CD4-positive, alpha-beta T cell treated with Interleukin-1 beta for 1 hour (primary cell): ENCODE data around the gene SHISAL2B.
"Not testable (repeated sequence)": the region's sequence is repeated elsewhere in the genome, so short reads cannot be mapped to it uniquely, and the experiment has no call there.

Experiments
- DNase-seq, 2 donors: peaks; one replicate each; pipeline ENCODE4 v3.0.0-alpha.2; 2020 to 2022

SHISAL2B gene

GRCh38 chr5:64690417-64691151 is at the start of gene SHISAL2B:
TSS of gene SHISAL2B (plus strand) at chr5:64690503. CDS start at chr5:64690624, 121 bp downstream.
- no peak for DNase-seq

GRCh38 chr5:64644831-64645230 is 45.5 kb upstream of the SHISAL2B start:
- DNase-seq: no peak

GRCh38 chr5:64646169-64646568 is 44.1 kb upstream of the SHISAL2B start:
- DNase-seq: no peak

- DNase-seq: no peak
These were observed 40.8 kb upstream of the SHISAL2B start for GRCh38 chr5:64649512-64649911.

GRCh38 chr5:64653766-64654560 is 36.3 kb upstream of the SHISAL2B start:
- DNase-seq: no peak

- DNase-seq: no peak
These were observed 35.8 kb upstream of the SHISAL2B start for GRCh38 chr5:64654561-64654938.

- DNase-seq: no peak
These were observed 34.7 kb upstream of the SHISAL2B start for GRCh38 chr5:64655596-64655995.

GRCh38 chr5:64659289-64659688 is 31.0 kb upstream of the SHISAL2B start:
- no peak for DNase-seq

- not testable (repeated sequence) for DNase-seq
These were observed 27.1 kb upstream of the SHISAL2B start for GRCh38 chr5:64663181-64663580.

GRCh38 chr5:64665243-64665642 is 25.1 kb upstream of the SHISAL2B start:
- no peak for DNase-seq

GRCh38 chr5:64666078-64666477 is 24.2 kb upstream of the SHISAL2B start:
- no peak for DNase-seq

- DNase-seq: no peak
These were observed 23.2 kb upstream of the SHISAL2B start for GRCh38 chr5:64667068-64667467.

- no peak for DNase-seq
These were observed 20.0 kb upstream of the SHISAL2B start for GRCh38 chr5:64670277-64670676.

- DNase-seq: no peak
These were observed 18.6 kb upstream of the SHISAL2B start for GRCh38 chr5:64671678-64672077.

- DNase-seq: no peak
These were observed 11.9 kb upstream of the SHISAL2B start for GRCh38 chr5:64678374-64678773.

- no peak for DNase-seq
These were observed 10.0 kb upstream of the SHISAL2B start for GRCh38 chr5:64680289-64680688.

- no peak for DNase-seq
These were observed 7.7 kb upstream of the SHISAL2B start for GRCh38 chr5:64682608-64683007.

- no peak for DNase-seq
These were observed 4.4 kb upstream of the SHISAL2B start for GRCh38 chr5:64685866-64686265.

- no peak for DNase-seq
These were observed 1.9 kb upstream of the SHISAL2B start for GRCh38 chr5:64688391-64688790.

GRCh38 chr5:64688965-64689364 is 1.3 kb upstream of the SHISAL2B start:
- DNase-seq: no peak

- DNase-seq: no peak
These were observed 243 bp upstream of the SHISAL2B start for GRCh38 chr5:64690104-64690416.

- no peak for DNase-seq
These were observed 988 bp downstream of the SHISAL2B start for GRCh38 chr5:64691291-64691690.

GRCh38 chr5:64693636-64694035 is 3.3 kb downstream of the SHISAL2B start:
- no peak for DNase-seq

- DNase-seq: not testable (repeated sequence)
These were observed 6.1 kb downstream of the SHISAL2B start for GRCh38 chr5:64696414-64696813.

- DNase-seq: no peak
These were observed 10.5 kb downstream of the SHISAL2B start for GRCh38 chr5:64700765-64701164.
